ENCODE measurements around the gene EIF4G1. TPM values are rescaled to one million over a fixed set of nuclear protein-coding genes. Genes with fewer than 3 reads are reported as not detected.
A peak's percentile ranks its signal among the peaks of the same experiment; 100 is the strongest.

Gene EIF4G1
- polyA plus RNA-seq, 3 donors, result 13.9 to 119 (median 24.2) TPM

DNA sequence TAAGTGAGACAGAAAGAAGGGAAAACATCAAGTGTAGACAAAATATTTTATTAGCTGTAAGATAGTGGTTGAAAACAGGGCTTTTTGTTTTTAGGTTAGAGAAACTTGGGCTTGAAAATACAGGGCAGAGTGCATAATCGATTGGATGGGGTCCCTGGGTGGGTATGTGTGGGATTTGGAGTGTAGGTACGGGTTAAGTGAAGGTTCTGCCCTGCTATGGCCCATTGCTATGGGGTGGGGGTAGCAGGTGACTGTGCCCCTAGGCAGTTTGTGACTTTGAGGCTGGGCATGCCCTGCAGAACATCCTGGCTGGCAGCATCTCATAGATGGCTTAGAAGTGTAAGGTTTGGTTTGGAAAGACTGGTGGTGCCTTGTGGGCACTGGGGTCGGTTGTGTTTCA is 19.3 kb downstream of the EIF4G1 start:
- Mint-ChIP-seq H3K9me3 (no peaks in the 10 kb centered on the region), H3K36me3 (peaks cover 73 to 75% of the 10 kb centered on the region in 2 donors), H3K27me3 (ENCODE audit: low read depth in 3 of 3) (peaks cover 0 to 12% (median 10%) of the 10 kb centered on the region in 3 donors), H3K27ac (peak overlapping the region; percentile 75 to 97 (median 97)), H3K4me3 (no peak overlapping the region), H3K4me1 (peaks cover 36% of the 10 kb centered on the region)
- Histone ChIP-seq H3K4me1 (ENCODE audit: control insufficient read depth in 1 of 2, insufficient read depth in 2 of 2, low read length in 2 of 2) (peaks cover 26 to 30% of the 10 kb centered on the region in 2 donors), H2AFZ (ENCODE audit: insufficient read depth, low read depth, low read length, poor library complexity, severe bottlenecking) (no peak overlapping the region), H4K20me1 (ENCODE audit: insufficient read depth, low read length) (peaks cover 45% of the 10 kb centered on the region), H3K9ac (ENCODE audit: insufficient read depth, low read length, poor library complexity, severe bottlenecking) (no peak overlapping the region), H3K27ac (ENCODE audit: low read depth in 1 of 2, low read length in 2 of 2) (peak overlapping the region; percentile 37 to 87), H3K9me3 (replicated peaks in 1 of 2; ENCODE audit: control insufficient read depth in 1 of 2, insufficient read depth in 1 of 2, low read length in 2 of 2) (no peaks in the 10 kb centered on the region), H3K4me2 (replicated peaks; ENCODE audit: extremely low read depth, low read length, poor library complexity, severe bottlenecking) (no peak overlapping the region), H3K27me3 (ENCODE audit: control insufficient read depth in 2 of 2, insufficient read depth in 2 of 2, low read length in 2 of 2) (peaks cover 0 to 2% of the 10 kb centered on the region in 2 donors), H3K4me3 (replicated peaks in 1 of 3; ENCODE audit: low read depth in 2 of 3, low read length in 3 of 3) (no peak overlapping the region), H3K36me3 (replicated peaks in 1 of 2; ENCODE audit: control insufficient read depth in 1 of 2, insufficient read depth in 2 of 2, low read length in 2 of 2) (peaks cover 66% of the 10 kb centered on the region in 2 donors), H3K79me2 (ENCODE audit: insufficient read depth, low read length) (peaks cover 22% of the 10 kb centered on the region)
- TF ChIP-seq, protein P1, sequence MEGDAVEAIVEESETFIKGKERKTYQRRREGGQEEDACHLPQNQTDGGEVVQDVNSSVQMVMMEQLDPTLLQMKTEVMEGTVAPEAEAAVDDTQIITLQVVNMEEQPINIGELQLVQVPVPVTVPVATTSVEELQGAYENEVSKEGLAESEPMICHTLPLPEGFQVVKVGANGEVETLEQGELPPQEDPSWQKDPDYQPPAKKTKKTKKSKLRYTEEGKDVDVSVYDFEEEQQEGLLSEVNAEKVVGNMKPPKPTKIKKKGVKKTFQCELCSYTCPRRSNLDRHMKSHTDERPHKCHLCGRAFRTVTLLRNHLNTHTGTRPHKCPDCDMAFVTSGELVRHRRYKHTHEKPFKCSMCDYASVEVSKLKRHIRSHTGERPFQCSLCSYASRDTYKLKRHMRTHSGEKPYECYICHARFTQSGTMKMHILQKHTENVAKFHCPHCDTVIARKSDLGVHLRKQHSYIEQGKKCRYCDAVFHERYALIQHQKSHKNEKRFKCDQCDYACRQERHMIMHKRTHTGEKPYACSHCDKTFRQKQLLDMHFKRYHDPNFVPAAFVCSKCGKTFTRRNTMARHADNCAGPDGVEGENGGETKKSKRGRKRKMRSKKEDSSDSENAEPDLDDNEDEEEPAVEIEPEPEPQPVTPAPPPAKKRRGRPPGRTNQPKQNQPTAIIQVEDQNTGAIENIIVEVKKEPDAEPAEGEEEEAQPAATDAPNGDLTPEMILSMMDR (IDR thresholded peaks at IDR 0.05), result no peak
- WGBS (ENCODE audit: insufficient coverage), result 97% methylated on average over 3 of the region's 3 CpGs
- no peak for DNase-seq
- intact Hi-C loops (cut with micrococcal nuclease), result no loop called here

DNA sequence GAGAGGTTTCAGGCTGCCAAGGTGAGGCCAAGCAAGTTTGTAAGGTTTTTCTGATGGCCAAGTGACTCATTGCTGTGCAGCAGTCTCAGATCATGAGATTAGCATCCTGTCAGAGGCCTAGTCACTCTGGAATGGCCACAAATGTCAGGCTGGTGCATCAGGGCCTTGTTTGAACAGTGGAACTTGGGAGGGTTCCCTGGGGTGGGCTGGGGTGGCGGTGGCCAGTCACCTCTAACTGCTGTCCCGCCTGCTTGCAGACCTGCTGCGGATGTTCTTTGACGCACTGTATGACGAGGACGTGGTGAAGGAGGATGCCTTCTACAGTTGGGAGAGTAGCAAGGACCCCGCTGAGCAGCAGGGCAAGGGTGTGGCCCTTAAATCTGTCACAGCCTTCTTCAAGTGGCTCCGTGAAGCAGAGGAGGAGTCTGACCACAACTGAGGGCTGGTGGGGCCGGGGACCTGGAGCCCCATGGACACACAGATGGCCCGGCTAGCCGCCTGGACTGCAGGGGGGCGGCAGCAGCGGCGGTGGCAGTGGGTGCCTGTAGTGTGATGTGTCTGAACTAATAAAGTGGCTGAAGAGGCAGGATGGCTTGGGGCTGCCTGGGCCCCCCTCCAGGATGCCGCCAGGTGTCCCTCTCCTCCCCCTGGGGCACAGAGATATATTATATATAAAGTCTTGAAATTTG is 20.2 kb downstream of the EIF4G1 start:
- H4K20me1 ChIP-seq (ENCODE audit: insufficient read depth, low read length), result peaks cover 50% of the 10 kb centered on the region
- no peak overlapping the region for H2AFZ ChIP-seq (ENCODE audit: insufficient read depth, low read depth, low read length, poor library complexity, severe bottlenecking)
- no peak overlapping the region for H3K4me2 ChIP-seq (replicated peaks; ENCODE audit: extremely low read depth, low read length, poor library complexity, severe bottlenecking)
- peak overlapping the region; percentile 78 to 87 for H3K27ac ChIP-seq (ENCODE audit: low read depth in 1 of 2, low read length in 2 of 2)
- peaks cover 27 to 32% of the 10 kb centered on the region in 2 donors for H3K4me1 ChIP-seq (ENCODE audit: control insufficient read depth in 1 of 2, insufficient read depth in 2 of 2, low read length in 2 of 2)
- Mint-ChIP-seq H3K27me3 (ENCODE audit: low read depth in 3 of 3) (peaks cover 0 to 15% (median 10%) of the 10 kb centered on the region in 3 donors), H3K9me3 (no peaks in the 10 kb centered on the region), H3K4me1 (peaks cover 38% of the 10 kb centered on the region), H3K4me3 (no peak overlapping the region), H3K36me3 (peaks cover 70 to 72% of the 10 kb centered on the region in 2 donors), H3K27ac (peak overlapping the region; percentile 75 to 97 (median 97))
- WGBS (ENCODE audit: insufficient coverage), result 66% methylated on average over 5 of the region's 15 CpGs
- DNase-seq, result peak in 2 of 3 donors; percentile 28 to 83
- H3K79me2 ChIP-seq (ENCODE audit: insufficient read depth, low read length), result peaks cover 22% of the 10 kb centered on the region
- H3K27me3 ChIP-seq (ENCODE audit: control insufficient read depth in 2 of 2, insufficient read depth in 2 of 2, low read length in 2 of 2), result peaks cover 0 to 4% of the 10 kb centered on the region in 2 donors
- TF ChIP-seq, protein P1 (IDR thresholded peaks at IDR 0.05), result no peak
- peaks cover 56 to 57% of the 10 kb centered on the region in 2 donors for H3K36me3 ChIP-seq (replicated peaks in 1 of 2; ENCODE audit: control insufficient read depth in 1 of 2, insufficient read depth in 2 of 2, low read length in 2 of 2)
- intact Hi-C loops (cut with micrococcal nuclease), result no loop called here
- no peaks in the 10 kb centered on the region for H3K9me3 ChIP-seq (replicated peaks in 1 of 2; ENCODE audit: control insufficient read depth in 1 of 2, insufficient read depth in 1 of 2, low read length in 2 of 2)
- no peak overlapping the region for H3K4me3 ChIP-seq (replicated peaks in 1 of 3; ENCODE audit: low read depth in 2 of 3, low read length in 3 of 3)
- peak overlapping the region; percentile 84 for H3K9ac ChIP-seq (ENCODE audit: insufficient read depth, low read length, poor library complexity, severe bottlenecking)

Data from CD14-positive monocyte (primary cell).